ENCODE data around the gene ABCA1. TPM values are rescaled to one million over a fixed set of nuclear protein-coding genes. Genes with fewer than 3 reads are reported as not detected.

ABCA1 gene
- total RNA-seq, 2 experiments from 2014 or later: 14.1 to 16.9 TPM

GRCh38 chr9:104907278-104907951 lies 20.5 kb downstream of the ABCA1 start:
- no peaks in the 10 kb centered on the region for H3K27me3 Mint-ChIP-seq
- H3K36me3 Mint-ChIP-seq (ENCODE audit: low read depth): peaks cover 4% of the 10 kb centered on the region
- no peak overlapping the region for H3K4me3 Mint-ChIP-seq
- no peaks in the 10 kb centered on the region for H3K27me3 ChIP-seq (ENCODE audit: control insufficient read depth in 1 of 2, insufficient read depth in 2 of 2, low read length in 2 of 2)
- intact Hi-C loops (cut with DNase I, micrococcal nuclease): no loop called here
- POLR2A ChIA-PET: no interaction called here
- no peak overlapping the region for H3K4me3 ChIP-seq (ENCODE audit: low read length)
- TF ChIP-seq, protein P1, sequence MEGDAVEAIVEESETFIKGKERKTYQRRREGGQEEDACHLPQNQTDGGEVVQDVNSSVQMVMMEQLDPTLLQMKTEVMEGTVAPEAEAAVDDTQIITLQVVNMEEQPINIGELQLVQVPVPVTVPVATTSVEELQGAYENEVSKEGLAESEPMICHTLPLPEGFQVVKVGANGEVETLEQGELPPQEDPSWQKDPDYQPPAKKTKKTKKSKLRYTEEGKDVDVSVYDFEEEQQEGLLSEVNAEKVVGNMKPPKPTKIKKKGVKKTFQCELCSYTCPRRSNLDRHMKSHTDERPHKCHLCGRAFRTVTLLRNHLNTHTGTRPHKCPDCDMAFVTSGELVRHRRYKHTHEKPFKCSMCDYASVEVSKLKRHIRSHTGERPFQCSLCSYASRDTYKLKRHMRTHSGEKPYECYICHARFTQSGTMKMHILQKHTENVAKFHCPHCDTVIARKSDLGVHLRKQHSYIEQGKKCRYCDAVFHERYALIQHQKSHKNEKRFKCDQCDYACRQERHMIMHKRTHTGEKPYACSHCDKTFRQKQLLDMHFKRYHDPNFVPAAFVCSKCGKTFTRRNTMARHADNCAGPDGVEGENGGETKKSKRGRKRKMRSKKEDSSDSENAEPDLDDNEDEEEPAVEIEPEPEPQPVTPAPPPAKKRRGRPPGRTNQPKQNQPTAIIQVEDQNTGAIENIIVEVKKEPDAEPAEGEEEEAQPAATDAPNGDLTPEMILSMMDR (IDR thresholded peaks at IDR 0.05): no peak
- no peak overlapping the region for H3K27ac ChIP-seq (ENCODE audit: low read depth in 1 of 2, low read length in 2 of 2)
- CTCF ChIA-PET: no interaction called here
- H3K4me1 ChIP-seq (ENCODE audit: insufficient read depth, low read length): peaks cover 3% of the 10 kb centered on the region
- peaks cover 29% of the 10 kb centered on the region for H3K4me1 Mint-ChIP-seq (ENCODE audit: low read depth)
- DNase-seq (no peak), ATAC-seq (ENCODE audit: poor library complexity) (no peak)
- no peaks in the 10 kb centered on the region for H3K36me3 ChIP-seq (ENCODE audit: insufficient read depth, low read length)
- no peaks in the 10 kb centered on the region for H3K9me3 ChIP-seq (ENCODE audit: control insufficient read depth in 1 of 2, insufficient read depth in 1 of 2, low read length in 2 of 2)
- no peak overlapping the region for H3K27ac Mint-ChIP-seq
- H3K9me3 Mint-ChIP-seq: no peaks in the 10 kb centered on the region

DNA sequence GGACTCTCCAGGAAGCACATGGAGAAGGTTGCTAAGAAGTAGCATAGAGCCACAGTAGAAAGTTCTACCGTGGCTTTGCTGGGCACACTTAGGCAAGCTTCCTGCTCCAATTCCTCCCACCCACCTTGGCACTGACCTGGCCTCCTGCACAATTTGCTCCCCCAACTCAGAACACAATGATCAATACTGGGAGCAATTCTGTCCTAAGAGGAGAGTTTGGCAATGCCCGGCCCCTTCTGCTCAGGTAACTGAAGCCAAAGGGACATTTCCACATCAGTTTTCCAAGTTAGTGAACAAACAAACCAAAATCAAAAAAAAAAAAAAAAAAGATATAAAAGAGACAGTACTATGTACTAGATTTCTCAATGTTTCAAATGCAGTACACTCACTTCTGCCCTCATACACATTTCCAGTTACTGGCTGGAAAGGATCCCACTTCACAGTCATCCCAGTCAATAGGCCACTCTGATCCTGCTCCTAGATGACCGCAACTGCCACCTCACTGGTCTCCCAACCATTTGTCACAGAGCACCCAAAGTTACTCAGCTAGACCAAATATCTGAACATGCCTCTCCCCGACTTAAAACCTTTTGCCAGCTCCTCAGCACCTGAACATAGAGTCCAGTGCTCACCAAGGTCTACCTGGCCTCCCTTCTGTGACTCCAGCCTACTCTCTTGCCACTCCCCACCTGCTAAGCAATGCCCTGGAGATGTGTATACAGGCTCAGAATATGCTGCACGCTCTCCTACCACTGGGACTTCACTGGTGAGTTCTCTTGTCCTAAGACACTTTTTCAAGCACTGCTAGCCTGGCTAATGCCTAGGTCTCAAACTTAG lies 21.3 kb downstream of the ABCA1 start:
- CTCF ChIA-PET: no interaction called here
- Histone ChIP-seq H3K36me3 (ENCODE audit: insufficient read depth, low read length) (no peaks in the 10 kb centered on the region), H3K4me1 (ENCODE audit: insufficient read depth, low read length) (peaks cover 3% of the 10 kb centered on the region), H3K27ac (ENCODE audit: low read depth in 1 of 2, low read length in 2 of 2) (no peak overlapping the region), H3K27me3 (ENCODE audit: control insufficient read depth in 1 of 2, insufficient read depth in 2 of 2, low read length in 2 of 2) (no peaks in the 10 kb centered on the region), H3K9me3 (ENCODE audit: control insufficient read depth in 1 of 2, insufficient read depth in 1 of 2, low read length in 2 of 2) (no peaks in the 10 kb centered on the region), H3K4me3 (ENCODE audit: low read length) (no peak overlapping the region)
- POLR2A ChIA-PET: no interaction called here
- intact Hi-C loops (cut with DNase I, micrococcal nuclease): no loop called here
- Mint-ChIP-seq H3K4me1 (ENCODE audit: low read depth) (peaks cover 29% of the 10 kb centered on the region), H3K27me3 (no peaks in the 10 kb centered on the region), H3K9me3 (no peaks in the 10 kb centered on the region), H3K27ac (no peak overlapping the region), H3K36me3 (ENCODE audit: low read depth) (peaks cover 9% of the 10 kb centered on the region), H3K4me3 (no peak overlapping the region)
- TF ChIP-seq, protein P1 (IDR thresholded peaks at IDR 0.05): no peak
- DNase-seq: no peak
- ATAC-seq (ENCODE audit: poor library complexity): no peak

GRCh38 chr9:104905931-104906330 lies 22.0 kb downstream of the ABCA1 start:
- H3K36me3 ChIP-seq (ENCODE audit: insufficient read depth, low read length): no peaks in the 10 kb centered on the region
- TF ChIP-seq, protein P1 (IDR thresholded peaks at IDR 0.05): no peak
- H3K4me3 Mint-ChIP-seq: no peak overlapping the region
- no peaks in the 10 kb centered on the region for H3K27me3 ChIP-seq (ENCODE audit: control insufficient read depth in 1 of 2, insufficient read depth in 2 of 2, low read length in 2 of 2)
- peaks cover 3% of the 10 kb centered on the region for H3K4me1 ChIP-seq (ENCODE audit: insufficient read depth, low read length)
- no peaks in the 10 kb centered on the region for H3K9me3 ChIP-seq (ENCODE audit: control insufficient read depth in 1 of 2, insufficient read depth in 1 of 2, low read length in 2 of 2)
- peaks cover 29% of the 10 kb centered on the region for H3K4me1 Mint-ChIP-seq (ENCODE audit: low read depth)
- intact Hi-C loops (cut with DNase I, micrococcal nuclease): no loop called here
- H3K27ac Mint-ChIP-seq: no peak overlapping the region
- H3K9me3 Mint-ChIP-seq: no peaks in the 10 kb centered on the region
- DNase-seq: no peak
- no peaks in the 10 kb centered on the region for H3K27me3 Mint-ChIP-seq
- POLR2A ChIA-PET: no interaction called here
- H3K4me3 ChIP-seq (ENCODE audit: low read length): no peak overlapping the region
- CTCF ChIA-PET: no interaction called here
- H3K36me3 Mint-ChIP-seq (ENCODE audit: low read depth): peaks cover 14% of the 10 kb centered on the region
- no peak overlapping the region for H3K27ac ChIP-seq (ENCODE audit: low read depth in 1 of 2, low read length in 2 of 2)
- ATAC-seq (ENCODE audit: poor library complexity): no peak
